CD14-positive monocyte (primary cell): ENCODE measurements around the gene CDKN2D. TPM values are rescaled to one million over a fixed set of nuclear protein-coding genes. Genes with fewer than 3 reads are reported as not detected.

Experiments
- DNase-seq, 3 donors: peaks; one replicate each; pipeline ENCODE4 v3.0.0-alpha.2; 2011 to 2022
- H2AFZ ChIP-seq: 2 replicates; pipeline ENCODE4 v1.6.0; 2012; ENCODE audit warnings: mild to moderate bottlenecking, low read depth, low read length, inconsistent platforms; ENCODE audit not compliant: insufficient read depth, poor library complexity, severe bottlenecking
- H3K27ac ChIP-seq, 2 donors: 1 replicate in 1 of 2; 2 replicates in 1 of 2; pipeline ENCODE4 v1.5.1; 2012 to 2013; ENCODE audit warnings: low read length in 2 of 2, control low read depth in 1 of 2, inconsistent platforms in 1 of 2, low read depth in 1 of 2, mild to moderate bottlenecking in 1 of 2
- H3K27me3 ChIP-seq, 2 donors: one replicate each; pipeline versions ENCODE4 v1.6.0 to v1.6.1; 2011 to 2013; ENCODE audit warnings: low read length in 2 of 2; ENCODE audit not compliant: control insufficient read depth in 2 of 2, insufficient read depth in 2 of 2
- H3K36me3 ChIP-seq, 2 donors: replicated peaks in 1 of 2; 1 replicate in 1 of 2; 2 replicates in 1 of 2; pipeline versions ENCODE4 v1.5.1 to v1.6.1; 2012 to 2013; ENCODE audit warnings: low read length in 2 of 2, control low read depth in 1 of 2, inconsistent platforms in 1 of 2, mild to moderate bottlenecking in 1 of 2; ENCODE audit not compliant: insufficient read depth in 2 of 2, control insufficient read depth in 1 of 2
- H3K4me1 ChIP-seq, 2 donors: 1 replicate in 1 of 2; 2 replicates in 1 of 2; pipeline versions ENCODE4 v1.5.1 to v1.6.1; 2012 to 2013; ENCODE audit warnings: low read length in 2 of 2, control low read depth in 1 of 2, inconsistent platforms in 1 of 2, mild to moderate bottlenecking in 1 of 2, moderate library complexity in 1 of 2; ENCODE audit not compliant: insufficient read depth in 2 of 2, control insufficient read depth in 1 of 2
- H3K4me2 ChIP-seq: replicated peaks from 2 replicates; pipeline ENCODE3; 2012; ENCODE audit warnings: low read length, moderate library complexity, mild to moderate bottlenecking; ENCODE audit not compliant: poor library complexity, severe bottlenecking; ENCODE audit errors: extremely low read depth
- H3K4me3 ChIP-seq, 3 experiments: fragments of 200-600 bp in 1 of 3; sonication (generic) in 1 of 3; replicated peaks in 1 of 3; 1 replicate in 2 of 3; 2 replicates in 1 of 3; pipeline ENCODE4 v1.5.1; 2011 to 2013; ENCODE audit warnings: low read length in 3 of 3, mild to moderate bottlenecking in 3 of 3, control low read depth in 2 of 3, low read depth in 2 of 3, inconsistent platforms in 1 of 3, moderate library complexity in 1 of 3
- H3K79me2 ChIP-seq: 2 replicates; pipeline ENCODE4 v1.6.0; 2012; ENCODE audit warnings: mild to moderate bottlenecking, control low read depth, inconsistent platforms, low read length, moderate library complexity; ENCODE audit not compliant: insufficient read depth
- H3K9ac ChIP-seq: 2 replicates; pipeline ENCODE4 v1.6.0; 2017; ENCODE audit warnings: low read length, mild to moderate bottlenecking; ENCODE audit not compliant: insufficient read depth, poor library complexity, severe bottlenecking
- H3K9me3 ChIP-seq, 2 donors: replicated peaks in 1 of 2; 1 replicate in 1 of 2; 2 replicates in 1 of 2; pipeline versions ENCODE4 v1.5.1 to v1.6.1; 2012 to 2013; ENCODE audit warnings: low read length in 2 of 2, control low read depth in 1 of 2; ENCODE audit not compliant: control insufficient read depth in 1 of 2, insufficient read depth in 1 of 2
- H4K20me1 ChIP-seq: 2 replicates; pipeline ENCODE4 v1.6.0; 2012; ENCODE audit warnings: mild to moderate bottlenecking, low read length, control low read depth, moderate library complexity; ENCODE audit not compliant: insufficient read depth
- H3K27ac Mint-ChIP-seq, 7 donors: one replicate each; pipeline ENCODE4 v1.8.0; 2020; ENCODE audit warnings: mild to moderate bottlenecking in 7 of 7, mixed read lengths in 7 of 7, moderate library complexity in 6 of 7, inconsistent platforms in 2 of 7
- H3K27me3 Mint-ChIP-seq, 3 donors: one replicate each; pipeline ENCODE4 v1.8.0; 2021 to 2022; ENCODE audit warnings: low read depth in 3 of 3, mild to moderate bottlenecking in 3 of 3, mixed read lengths in 3 of 3, moderate library complexity in 3 of 3, inconsistent platforms in 1 of 3
- H3K36me3 Mint-ChIP-seq, 2 donors: one replicate each; pipeline ENCODE4 v1.8.0; 2020; ENCODE audit warnings: mixed read lengths in 2 of 2, inconsistent platforms in 1 of 2, mild to moderate bottlenecking in 1 of 2
- H3K4me1 Mint-ChIP-seq: one replicate; pipeline ENCODE4 v1.8.0; 2020; ENCODE audit warnings: mild to moderate bottlenecking, mixed read lengths
- H3K4me3 Mint-ChIP-seq, 2 donors: one replicate each; pipeline ENCODE4 v1.8.0; 2020; ENCODE audit warnings: mild to moderate bottlenecking in 2 of 2, mixed read lengths in 2 of 2, moderate library complexity in 1 of 2
- H3K9me3 Mint-ChIP-seq, 7 donors: one replicate each; pipeline ENCODE4 v1.8.0; 2020 to 2022; ENCODE audit warnings: mixed read lengths in 7 of 7, mild to moderate bottlenecking in 6 of 7, moderate library complexity in 6 of 7, inconsistent platforms in 2 of 7
- CTCF ChIP-seq: fragments of 200-600 bp; IDR thresholded peaks from one replicate; pipeline ENCODE4 v1.8.0; 2022; ENCODE audit warnings: antibody characterized with exemption, mild to moderate bottlenecking
- WGBS: methylation state at CpG from one replicate; pipeline ENCODE4 v1.1.5; 2013; ENCODE audit warnings: missing lambda C conversion rate; ENCODE audit not compliant: insufficient coverage; 5-methylcytosine and 5-hydroxymethylcytosine counted together
- intact Hi-C, 2 donors: fragments of 100-400 bp; cut with micrococcal nuclease; formaldehyde crosslinking; loops; one replicate each; pipeline versions ENCODE4 v1.15.0 to v1.15.1; 2023
- polyA plus RNA-seq, 3 donors: library from polyadenylated mRNA; depleted of rRNA in 1 of 3; unstranded in 2 of 3; stranded (reverse) in 1 of 3; fragments of 300-500 nt in 2 of 3; fragments of >200 nt in 1 of 3; fragmentation: Illumina TruSeq in 2 of 3; gene quantifications; 1 replicate in 2 of 3; 2 replicates in 1 of 3; pipeline ENCODE4 v1.2.3, GENCODE V29; 2012 to 2021

The CDKN2D gene
- polyA plus RNA-seq, 3 donors: 115 to 166 (median 130) TPM

- H3K36me3 Mint-ChIP-seq: no peaks in the 10 kb centered on the region
- intact Hi-C loops: loop anchor here in 1 of 2 donors (5.0 kb wide), 1 partner anchor 37 kb away; no protein-coding TSS in a partner anchor
- H2AFZ ChIP-seq: no peak overlapping the region
- H4K20me1 ChIP-seq: peaks cover 12% of the 10 kb centered on the region
- H3K9ac ChIP-seq: no peak overlapping the region
- TF ChIP-seq CTCF: no peak
- no peak overlapping the region for H3K4me2 ChIP-seq
- H3K79me2 ChIP-seq: peaks cover 10% of the 10 kb centered on the region
- no peak overlapping the region for H3K4me3 ChIP-seq
- H3K9me3 Mint-ChIP-seq: no peaks in the 10 kb centered on the region
- peaks cover 49% of the 10 kb centered on the region for H3K4me1 Mint-ChIP-seq
- peak overlapping the region in 1 of 2 donors; percentile 15 for H3K4me3 Mint-ChIP-seq
- peaks cover 49 to 57% of the 10 kb centered on the region in 2 donors for H3K4me1 ChIP-seq
- 100% methylated on average over 3 of the region's 5 CpGs for WGBS
- H3K27me3 Mint-ChIP-seq: peaks cover 1 to 7% (median 3%) of the 10 kb centered on the region in 3 donors
- no peaks in the 10 kb centered on the region for H3K36me3 ChIP-seq
- H3K27ac ChIP-seq: no peak overlapping the region
- no peak for DNase-seq
- no peaks in the 10 kb centered on the region for H3K27me3 ChIP-seq
- H3K27ac Mint-ChIP-seq: no peak overlapping the region
- H3K9me3 ChIP-seq: no peaks in the 10 kb centered on the region
Measured at GRCh38 chr19:10600149-10600548, 31.4 kb upstream of the CDKN2D start.

- peaks cover 0 to 3% (median 1%) of the 10 kb centered on the region in 3 donors for H3K27me3 Mint-ChIP-seq
- H3K4me1 Mint-ChIP-seq: peaks cover 65% of the 10 kb centered on the region
- DNase-seq: peak; percentile 31 to 56 (median 44)
- Histone ChIP-seq H3K79me2 (no peaks in the 10 kb centered on the region), H3K36me3 (no peaks in the 10 kb centered on the region), H2AFZ (peak overlapping the region; percentile 36), H3K9me3 (no peaks in the 10 kb centered on the region), H3K4me3 (no peak overlapping the region), H4K20me1 (no peaks in the 10 kb centered on the region), H3K27me3 (no peaks in the 10 kb centered on the region), H3K4me1 (peaks cover 64 to 72% of the 10 kb centered on the region in 2 donors), H3K4me2 (peak overlapping the region; percentile 34), H3K27ac (peak overlapping the region; percentile 64 to 75), H3K9ac (no peak overlapping the region)
- intact Hi-C loops: loop anchor here in 1 of 2 donors (5.0 kb wide), 1 partner anchor 1762 kb away; the partner anchor contains the start of genes MBD3L1 and ZNF558
- peak overlapping the region; percentile 12 to 37 for H3K4me3 Mint-ChIP-seq
- H3K27ac Mint-ChIP-seq: peak overlapping the region; percentile 66 to 94 (median 84)
- H3K36me3 Mint-ChIP-seq: no peaks in the 10 kb centered on the region
- H3K9me3 Mint-ChIP-seq: peaks cover 0 to 2% (median 0%) of the 10 kb centered on the region in 7 donors
- TF ChIP-seq CTCF: no peak
- 66% methylated on average over 6 of the region's 9 CpGs for WGBS
Measured at GRCh38 chr19:10593820-10594637, 25.2 kb upstream of the CDKN2D start.
